Mammary epithelial cell (primary cell): Measurements from ENCODE around the gene TBRG4.
"Not testable (repeated sequence)": the region's sequence is repeated elsewhere in the genome, so short reads cannot be mapped to it uniquely, and the experiment has no call there.

Source experiments
- CTCF ChIP-seq, 2 donors: IDR thresholded peaks in 1 of 2; conservative IDR thresholded peaks in 1 of 2; 2 replicates each; pipeline ENCODE4 v1.5.1; 2011 to 2012; ENCODE audit warnings: inconsistent platforms in 2 of 2, low read length in 2 of 2, mild to moderate bottlenecking in 2 of 2, control low read depth in 1 of 2, low read depth in 1 of 2; ENCODE audit not compliant: insufficient read depth in 1 of 2; ENCODE audit errors: extremely low read depth in 1 of 2
- EZH2 ChIP-seq: IDR thresholded peaks from 2 replicates; pipeline ENCODE4 v1.6.1; 2012; ENCODE audit warnings: low read length, inconsistent platforms, borderline replicate concordance

DNA sequence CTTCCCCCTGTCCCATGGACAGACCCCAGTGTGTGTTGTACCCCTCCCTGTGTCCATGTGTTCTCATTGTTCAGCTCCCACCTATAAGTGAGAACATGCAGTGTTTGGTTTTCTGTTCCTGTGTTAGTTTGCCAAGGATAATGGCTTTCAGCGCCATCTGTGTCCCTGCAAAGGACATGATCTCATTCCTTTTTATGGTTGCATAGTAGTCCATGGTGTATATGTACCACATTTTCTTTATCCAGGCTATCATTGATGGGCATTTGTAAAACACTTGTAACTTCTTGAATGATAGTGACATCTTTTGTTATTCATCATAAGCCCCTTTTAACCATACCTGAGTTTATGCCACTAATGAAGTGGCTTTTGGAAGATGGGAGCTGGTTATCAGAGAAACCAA, 2.8 kb upstream of the TBRG4 start:
- not testable (repeated sequence) for TF ChIP-seq CTCF (conservative IDR thresholded peaks at IDR 0.05 in 1 of 2, IDR thresholded peaks at IDR 0.05 in 1 of 2; ENCODE audit: extremely low read depth in 1 of 2, insufficient read depth in 1 of 2, low read depth in 1 of 2, low read length in 2 of 2); EZH2
